Left lobe of liver (tissue), 2 donors: ENCODE data around the gene PROCR. TPM values are rescaled to one million over a fixed set of nuclear protein-coding genes. Genes with fewer than 3 reads are reported as not detected.
"Not testable (repeated sequence)": the region's sequence is repeated elsewhere in the genome, so short reads cannot be mapped to it uniquely, and the experiment has no call there.

Source experiments
- ATAC-seq: fragments of 200-7000 bp; cut with Tn5 transposase; one replicate; pipeline ENCODE4 v1.9.1; 2020; ENCODE audit warnings: mild to moderate bottlenecking, moderate library complexity
- DNase-seq: peaks from one replicate; pipeline ENCODE4 v3.0.0-alpha.2; 2020; ENCODE audit warnings: low spot score
- total RNA-seq: library from RNA; stranded (reverse); gene quantifications from one replicate; pipeline ENCODE4 v1.2.1, GENCODE V29; 2021
- donor health status: DM: no; HTN: no; CAD: no; lungs with moderate emphysema.
- donor health status: DM: no; HTN: yes; CAD: no.

PROCR gene
- total RNA-seq, 1 donor from 2014 or later: 1.5 TPM

GRCh38 chr20:35164531-35164930 is 7.3 kb upstream of the PROCR start:
- not testable (repeated sequence) for DNase-seq, ATAC-seq

- ATAC-seq: peak; percentile 41
Observed at GRCh38 chr20:35165221-35166185, 6.4 kb upstream of the PROCR start.

GRCh38 chr20:35166242-35166830 is 5.5 kb upstream of the PROCR start:
- ATAC-seq (peak; percentile 97), DNase-seq (peak; percentile 74)

More at GRCh38 chr20:35165221-35166185, 6.4 kb upstream of the PROCR start:
- no peak for DNase-seq

GRCh38 chr20:35167787-35168186 is 4.1 kb upstream of the PROCR start:
- DNase-seq: no peak
- no peak for ATAC-seq

GRCh38 chr20:35168701-35169409 is 3.0 kb upstream of the PROCR start:
- DNase-seq, ATAC-seq: not testable (repeated sequence)

- ATAC-seq (no peak), DNase-seq (no peak)
Observed at GRCh38 chr20:35171438-35171752, 477 bp upstream of the PROCR start.

GRCh38 chr20:35172434-35172806 is 548 bp downstream of the PROCR start:
- ATAC-seq (no peak), DNase-seq (no peak)

GRCh38 chr20:35173576-35174192 is 1.8 kb downstream of the PROCR start:
- ATAC-seq (peak; percentile 43), DNase-seq (no peak)

- DNase-seq (peak; percentile 85), ATAC-seq (peak; percentile 90)
Observed at GRCh38 chr20:35174458-35175216, 2.8 kb downstream of the PROCR start.

GRCh38 chr20:35176132-35176531 is 4.3 kb downstream of the PROCR start:
- DNase-seq (no peak), ATAC-seq (no peak)

- ATAC-seq (peak; percentile 69), DNase-seq (peak; percentile 63)
Observed at GRCh38 chr20:35179292-35180212, 7.7 kb downstream of the PROCR start.

- DNase-seq (no peak), ATAC-seq (peak; percentile 67)
Observed at GRCh38 chr20:35180266-35180665, 8.4 kb downstream of the PROCR start.

GRCh38 chr20:35181731-35182130 is 9.9 kb downstream of the PROCR start:
- ATAC-seq (no peak), DNase-seq (no peak)

- not testable (repeated sequence) for ATAC-seq, DNase-seq
Observed at GRCh38 chr20:35186691-35187289, 14.9 kb downstream of the PROCR start.

- ATAC-seq (no peak), DNase-seq (no peak)
Observed at GRCh38 chr20:35187584-35188190, 15.8 kb downstream of the PROCR start.

GRCh38 chr20:35189223-35189622 is 17.4 kb downstream of the PROCR start:
- ATAC-seq, DNase-seq: not testable (repeated sequence)

GRCh38 chr20:35190556-35190955 is 18.7 kb downstream of the PROCR start:
- no peak for DNase-seq
- ATAC-seq: peak; percentile 71

GRCh38 chr20:35191419-35192117 is 19.7 kb downstream of the PROCR start:
- ATAC-seq (peak; percentile 31), DNase-seq (no peak)
